Measurements from ENCODE around the gene NAA60. TPM values are rescaled to one million over a fixed set of nuclear protein-coding genes. Genes with fewer than 3 reads are reported as not detected.
"Not testable (repeated sequence)": the region's sequence is repeated elsewhere in the genome, so short reads cannot be mapped to it uniquely, and the experiment has no call there.

The NAA60 gene
- total RNA-seq, 2 experiments from 2014 or later = 24.6 TPM

GRCh38 chr16:3496386-3496785 is 52.9 kb downstream of the NAA60 start:
- intact Hi-C loops (cut with micrococcal nuclease) = no loop called here
- Mint-ChIP-seq H3K27ac (no peak overlapping the region), H3K27me3 (no peaks in the 10 kb centered on the region), H3K4me3 (no peak overlapping the region), H3K4me1 (ENCODE audit: low read depth) (peaks cover 13% of the 10 kb centered on the region), H3K9me3 (no peaks in the 10 kb centered on the region), H3K36me3 (ENCODE audit: low read depth) (no peaks in the 10 kb centered on the region)
- ChIA-PET CTCF (no interaction called here), POLR2A (interaction anchor here (0.6 kb wide), 1 partner anchor 64 kb away, joined by 3 read pairs; no protein-coding TSS in a partner anchor)
- DNase-seq (no peak), ATAC-seq (no peak)
- no peak for TF ChIP-seq CTCF (IDR thresholded peaks at IDR 0.05)

- no peak for ATAC-seq
Measured at GRCh38 chr16:3497771-3498170, 54.3 kb downstream of the NAA60 start.

GRCh38 chr16:3498988-3499387 is 55.5 kb downstream of the NAA60 start:
- Mint-ChIP-seq H3K4me3 (no peak overlapping the region), H3K4me1 (ENCODE audit: low read depth) (peaks cover 32% of the 10 kb centered on the region), H3K27me3 (no peaks in the 10 kb centered on the region), H3K36me3 (ENCODE audit: low read depth) (no peaks in the 10 kb centered on the region), H3K9me3 (no peaks in the 10 kb centered on the region), H3K27ac (no peak overlapping the region)
- no peak for DNase-seq
- ATAC-seq = no peak
- POLR2A ChIA-PET = interaction anchor here (1.5 kb wide), 1 partner anchor 9 kb away, joined by 4 read pairs; no protein-coding TSS in a partner anchor
- CTCF ChIA-PET = interaction anchor here (1.1 to 1.5 kb wide), 2 partner anchors 11 to 29 kb away, joined by 3 to 4 read pairs; no protein-coding TSS in a partner anchor
- TF ChIP-seq CTCF (IDR thresholded peaks at IDR 0.05) = no peak
- intact Hi-C loops (cut with micrococcal nuclease) = no loop called here

More at GRCh38 chr16:3497771-3498170, 54.3 kb downstream of the NAA60 start:
- Mint-ChIP-seq H3K9me3 (no peaks in the 10 kb centered on the region), H3K36me3 (ENCODE audit: low read depth) (no peaks in the 10 kb centered on the region), H3K4me3 (no peak overlapping the region), H3K4me1 (ENCODE audit: low read depth) (peaks cover 24% of the 10 kb centered on the region), H3K27me3 (no peaks in the 10 kb centered on the region), H3K27ac (no peak overlapping the region)
- TF ChIP-seq CTCF (IDR thresholded peaks at IDR 0.05) = no peak
- no peak for DNase-seq
- intact Hi-C loops (cut with micrococcal nuclease) = no loop called here
- ChIA-PET POLR2A (interaction anchor here (0.7 kb wide), 2 partner anchors 18 to 37 kb away, joined by 3 to 4 read pairs; no protein-coding TSS in a partner anchor), CTCF (no interaction called here)

GRCh38 chr16:3501412-3501761 is 57.9 kb downstream of the NAA60 start:
- not testable (repeated sequence) for H3K9me3 Mint-ChIP-seq, ATAC-seq, H3K27me3 Mint-ChIP-seq, DNase-seq
- peaks cover 52% of the 10 kb centered on the region for H3K4me1 Mint-ChIP-seq (ENCODE audit: low read depth)
- CTCF ChIA-PET = interaction anchor here (1.2 to 1.8 kb wide), 2 partner anchors 41 to 372 kb away, joined by 3 to 4 read pairs; no protein-coding TSS in a partner anchor
- H3K4me3 Mint-ChIP-seq = peak overlapping the region; percentile 94
- POLR2A ChIA-PET = interaction anchor here (0.6 to 1.5 kb wide), 5 partner anchors 9 to 239 kb away, joined by 3 to 5 read pairs (median 3); partner anchors contain the start of gene NAA60
- intact Hi-C loops (cut with micrococcal nuclease) = loop anchor here (10.0 kb wide), 2 partner anchors 73 to 317 kb away; partner anchors contain the start of genes NLRC3 and OR1F1
- peak overlapping the region; percentile 93 for H3K27ac Mint-ChIP-seq
- peaks cover 10% of the 10 kb centered on the region for H3K36me3 Mint-ChIP-seq (ENCODE audit: low read depth)

GRCh38 chr16:3501783-3502400 is 58.4 kb downstream of the NAA60 start:
- Mint-ChIP-seq H3K9me3 (no peaks in the 10 kb centered on the region), H3K27me3 (no peaks in the 10 kb centered on the region), H3K4me3 (peak overlapping the region; percentile 94), H3K36me3 (ENCODE audit: low read depth) (peaks cover 10% of the 10 kb centered on the region), H3K4me1 (ENCODE audit: low read depth) (peaks cover 52% of the 10 kb centered on the region), H3K27ac (peak overlapping the region; percentile 93)
- TF ChIP-seq CTCF (IDR thresholded peaks at IDR 0.05) = no peak
- ATAC-seq (no peak), DNase-seq (no peak)
- CTCF ChIA-PET = interaction anchor here (1.2 to 1.8 kb wide), 2 partner anchors 42 to 372 kb away, joined by 3 to 4 read pairs; no protein-coding TSS in a partner anchor
- intact Hi-C loops (cut with micrococcal nuclease) = loop anchor here (10.0 kb wide), 2 partner anchors 73 to 317 kb away; partner anchors contain the start of genes NLRC3 and OR1F1
- POLR2A ChIA-PET = interaction anchor here (1.4 to 1.5 kb wide), 2 partner anchors 11 to 203 kb away, joined by 3 to 5 read pairs; no protein-coding TSS in a partner anchor
